Measurements from ENCODE around the gene PAXX. TPM values are rescaled to one million over a fixed set of nuclear protein-coding genes. Genes with fewer than 3 reads are reported as not detected.
A peak's percentile ranks its signal among the peaks of the same experiment; 100 is the strongest.

The PAXX gene
- total RNA-seq, 1 donor from 2014 or later = 79.4 TPM

DNA sequence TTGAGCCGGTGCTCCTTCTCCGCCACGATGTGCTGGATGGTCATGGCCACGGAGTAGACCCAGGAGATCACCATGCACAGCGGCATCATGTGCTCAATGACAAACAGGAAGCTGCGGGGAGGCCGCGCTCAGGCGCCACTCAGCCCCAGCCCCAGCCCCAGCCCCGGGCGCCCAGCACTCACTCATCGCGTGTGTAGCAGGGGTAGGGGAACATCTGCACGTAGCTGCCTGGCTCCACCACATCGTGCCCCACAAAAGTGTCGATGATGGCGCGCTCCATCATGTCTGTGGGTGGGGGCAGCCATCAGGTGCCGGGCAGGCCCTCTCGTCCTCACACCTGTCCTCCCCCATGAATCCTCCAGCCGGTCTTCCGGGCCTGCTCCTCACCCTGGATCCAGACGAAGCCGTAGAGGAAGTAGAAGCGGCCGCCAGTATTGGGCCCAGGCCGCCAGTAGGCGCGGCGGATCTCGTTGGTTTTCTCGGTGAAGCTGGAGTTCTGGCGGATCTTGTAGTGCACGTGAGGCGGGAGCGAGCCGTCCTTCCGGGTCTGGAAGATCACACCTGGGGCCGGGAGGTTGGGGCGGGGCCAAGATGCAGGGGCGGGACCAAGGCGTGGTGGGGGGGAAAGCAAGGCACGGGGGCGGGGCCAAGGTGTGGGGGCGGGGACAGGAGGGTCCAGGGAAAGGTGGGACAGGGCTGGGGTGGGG, 25.7 kb downstream of the PAXX start:
- Mint-ChIP-seq H3K9me3 (no peaks in the 10 kb centered on the region), H3K36me3 (ENCODE audit: low read depth) (no peaks in the 10 kb centered on the region), H3K4me3 (no peak overlapping the region), H3K4me1 (ENCODE audit: low read depth) (no peaks in the 10 kb centered on the region), H3K27me3 (ENCODE audit: insufficient read depth) (no peaks in the 10 kb centered on the region), H3K27ac (no peak overlapping the region)
- intact Hi-C loops (cut with micrococcal nuclease) = no loop called here
- no peak for DNase-seq (ENCODE audit: low spot score)

DNA sequence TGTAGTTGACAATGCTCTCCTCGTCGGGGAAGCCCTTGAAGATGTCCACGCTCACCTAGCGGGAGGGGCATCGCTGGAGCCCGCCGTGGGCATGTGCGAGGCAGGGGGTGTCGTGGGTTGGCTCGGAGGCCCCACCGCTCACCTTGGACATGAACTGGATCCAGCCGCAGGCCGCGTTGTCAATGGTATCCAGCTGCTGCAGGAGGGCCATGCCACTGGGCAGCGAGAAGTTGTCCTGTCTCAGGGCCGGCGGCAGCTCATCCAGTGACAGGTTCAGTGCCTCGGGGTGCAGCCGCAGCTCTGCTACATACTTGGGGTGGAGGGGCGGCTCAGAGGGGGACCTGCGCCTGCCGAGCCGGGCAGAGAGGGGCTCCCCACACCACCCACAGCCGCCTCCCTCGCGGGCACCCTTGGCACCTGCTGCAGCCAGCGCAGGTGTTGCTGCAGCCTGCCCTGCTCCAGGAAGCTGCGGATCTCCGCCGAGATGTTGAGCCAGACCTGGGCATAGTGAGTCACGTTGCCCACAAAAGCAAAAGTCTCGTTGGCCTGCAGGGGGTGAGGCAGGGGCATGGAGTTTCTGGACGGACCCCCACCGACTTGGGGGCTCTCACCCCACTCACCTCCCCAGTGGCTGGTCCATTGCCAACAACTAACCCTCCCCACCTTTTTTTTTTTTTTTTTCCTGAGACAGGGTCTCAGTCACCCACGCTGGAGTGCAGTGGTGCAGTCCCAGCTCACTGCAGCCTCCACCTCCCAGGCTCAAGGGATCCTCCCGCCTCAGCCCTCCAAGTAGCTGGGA, 26.7 kb downstream of the PAXX start:
- DNase-seq (ENCODE audit: low spot score) = no peak
- Mint-ChIP-seq H3K4me1 (ENCODE audit: low read depth) (no peaks in the 10 kb centered on the region), H3K27ac (peak overlapping the region; percentile 53), H3K27me3 (ENCODE audit: insufficient read depth) (no peaks in the 10 kb centered on the region), H3K36me3 (ENCODE audit: low read depth) (no peaks in the 10 kb centered on the region), H3K4me3 (no peak overlapping the region), H3K9me3 (no peaks in the 10 kb centered on the region)
- intact Hi-C loops (cut with micrococcal nuclease) = no loop called here

DNA sequence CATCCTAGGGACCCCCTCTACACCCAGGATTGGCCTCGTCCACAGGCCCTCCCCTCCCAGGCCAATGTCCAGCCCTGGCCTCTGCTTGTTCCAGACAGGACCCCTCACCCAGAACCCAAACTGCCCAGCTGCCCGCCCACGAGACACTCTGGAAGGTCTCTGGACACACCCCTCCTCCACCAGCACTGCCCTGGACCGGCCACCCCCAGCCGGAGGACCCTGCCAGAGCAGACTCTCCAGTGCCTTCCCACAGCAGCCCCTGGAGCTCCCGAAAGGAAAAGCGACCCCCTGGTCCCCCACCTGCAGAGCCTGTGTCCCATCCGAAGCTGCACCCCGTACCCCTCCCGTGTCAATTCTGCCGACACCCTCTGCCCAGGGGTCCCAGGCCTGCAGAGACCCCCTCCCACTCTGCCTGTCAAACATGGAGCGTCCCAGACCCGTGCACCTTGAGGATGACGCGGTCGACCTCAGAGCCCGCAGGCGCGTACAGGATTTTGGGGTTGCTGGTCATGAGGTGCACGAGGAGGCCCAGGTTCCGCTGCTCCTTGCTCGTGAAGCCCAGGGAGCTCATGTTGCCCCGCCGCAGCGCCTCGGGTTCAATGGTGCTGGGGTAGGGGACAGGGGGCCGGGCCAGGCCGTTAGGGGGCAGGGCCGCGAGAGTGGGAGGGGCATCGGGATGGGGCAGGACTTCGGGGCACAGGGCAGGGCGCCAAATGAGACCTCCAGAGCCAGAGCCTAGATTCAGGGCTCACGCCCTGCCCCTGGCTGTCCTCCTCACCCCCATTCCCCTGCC, 27.9 kb downstream of the PAXX start:
- Mint-ChIP-seq H3K27me3 (ENCODE audit: insufficient read depth) (no peaks in the 10 kb centered on the region), H3K27ac (no peak overlapping the region), H3K4me1 (ENCODE audit: low read depth) (no peaks in the 10 kb centered on the region), H3K4me3 (no peak overlapping the region), H3K36me3 (ENCODE audit: low read depth) (no peaks in the 10 kb centered on the region), H3K9me3 (no peaks in the 10 kb centered on the region)
- DNase-seq (ENCODE audit: low spot score) = no peak
- intact Hi-C loops (cut with micrococcal nuclease) = loop anchor here (5.0 to 10.0 kb wide), 3 partner anchors 135 to 535 kb away; partner anchors contain the start of gene SEC16A

GRCh38 chr9:137020771-137021567, 28.7 kb downstream of the PAXX start:
- H3K9me3 Mint-ChIP-seq = no peaks in the 10 kb centered on the region
- H3K4me1 Mint-ChIP-seq (ENCODE audit: low read depth) = no peaks in the 10 kb centered on the region
- DNase-seq (ENCODE audit: low spot score) = no peak
- no peak overlapping the region for H3K27ac Mint-ChIP-seq
- intact Hi-C loops (cut with micrococcal nuclease) = loop anchor here (5.0 to 10.0 kb wide), 3 partner anchors 134 to 536 kb away; partner anchors contain the start of gene SEC16A
- no peaks in the 10 kb centered on the region for H3K36me3 Mint-ChIP-seq (ENCODE audit: low read depth)
- H3K4me3 Mint-ChIP-seq = no peak overlapping the region
- H3K27me3 Mint-ChIP-seq (ENCODE audit: insufficient read depth) = no peaks in the 10 kb centered on the region

DNA sequence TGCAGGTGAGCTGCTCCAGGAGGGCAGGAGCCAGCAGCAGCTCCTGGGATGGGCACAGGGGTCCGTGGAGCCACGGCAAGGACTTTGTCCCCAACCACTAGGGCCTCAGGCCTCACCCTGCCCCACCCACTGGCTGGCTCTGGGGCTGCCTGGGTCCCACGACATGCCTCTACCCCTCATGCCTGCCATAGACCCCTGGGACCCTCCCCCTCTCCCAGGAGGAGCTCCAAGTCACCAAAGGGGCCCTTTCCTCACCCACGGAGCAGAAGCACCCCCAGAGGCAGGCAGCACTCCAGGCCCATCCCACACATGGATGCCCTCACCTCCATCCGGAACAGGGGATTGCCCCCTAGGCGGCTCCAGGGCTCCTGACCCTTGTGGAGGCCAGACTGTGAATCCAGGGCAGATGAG, 29.4 kb downstream of the PAXX start:
- Mint-ChIP-seq H3K4me3 (no peak overlapping the region), H3K27me3 (ENCODE audit: insufficient read depth) (no peaks in the 10 kb centered on the region), H3K27ac (peak overlapping the region; percentile 29), H3K36me3 (ENCODE audit: low read depth) (no peaks in the 10 kb centered on the region), H3K4me1 (ENCODE audit: low read depth) (no peaks in the 10 kb centered on the region), H3K9me3 (no peaks in the 10 kb centered on the region)
- DNase-seq (ENCODE audit: low spot score) = no peak
- intact Hi-C loops (cut with micrococcal nuclease) = loop anchor here (5.0 to 10.0 kb wide), 3 partner anchors 133 to 537 kb away; partner anchors contain the start of gene SEC16A

GRCh38 chr9:137021979-137022661, 29.9 kb downstream of the PAXX start:
- H3K27ac Mint-ChIP-seq = peak overlapping the region; percentile 29
- peak; percentile 64 for DNase-seq (ENCODE audit: low spot score)
- H3K4me3 Mint-ChIP-seq = no peak overlapping the region
- no peaks in the 10 kb centered on the region for H3K4me1 Mint-ChIP-seq (ENCODE audit: low read depth)
- intact Hi-C loops (cut with micrococcal nuclease) = loop anchor here (1.0 to 10.0 kb wide), 7 partner anchors 30 to 537 kb away; partner anchors contain the start of genes EDF1, PAXX, SEC16A and TMEM141
- H3K9me3 Mint-ChIP-seq = no peaks in the 10 kb centered on the region
- H3K36me3 Mint-ChIP-seq (ENCODE audit: low read depth) = no peaks in the 10 kb centered on the region
- no peaks in the 10 kb centered on the region for H3K27me3 Mint-ChIP-seq (ENCODE audit: insufficient read depth)

GRCh38 chr9:137022662-137023008, 30.4 kb downstream of the PAXX start:
- H3K4me3 Mint-ChIP-seq = no peak overlapping the region
- intact Hi-C loops (cut with micrococcal nuclease) = loop anchor here (1.0 to 10.0 kb wide), 7 partner anchors 30 to 538 kb away; partner anchors contain the start of genes EDF1, PAXX, SEC16A and TMEM141
- no peaks in the 10 kb centered on the region for H3K4me1 Mint-ChIP-seq (ENCODE audit: low read depth)
- no peaks in the 10 kb centered on the region for H3K27me3 Mint-ChIP-seq (ENCODE audit: insufficient read depth)
- no peaks in the 10 kb centered on the region for H3K36me3 Mint-ChIP-seq (ENCODE audit: low read depth)
- H3K27ac Mint-ChIP-seq = no peak overlapping the region
- H3K9me3 Mint-ChIP-seq = no peaks in the 10 kb centered on the region
- DNase-seq (ENCODE audit: low spot score) = no peak

DNA sequence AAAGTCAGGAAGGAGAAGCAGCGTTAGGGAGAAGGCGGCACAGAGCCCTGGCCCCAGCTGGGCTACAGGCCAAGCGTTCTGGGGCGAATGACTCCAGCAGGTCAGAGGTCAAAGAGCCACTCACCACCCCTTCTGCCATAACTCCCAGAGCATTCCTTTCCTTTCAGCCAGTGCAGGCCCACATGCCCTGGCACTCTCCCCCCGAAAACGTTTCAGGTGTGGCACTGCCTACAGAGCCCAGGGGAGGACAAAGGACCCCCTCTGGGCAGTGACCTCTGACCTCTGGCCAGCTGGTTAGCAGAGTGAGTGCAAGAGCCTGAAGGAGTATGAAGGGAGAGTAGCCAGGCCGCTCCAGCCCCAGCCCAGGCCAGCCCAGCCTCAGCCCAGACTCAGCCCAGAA, 30.9 kb downstream of the PAXX start:
- Mint-ChIP-seq H3K9me3 (no peaks in the 10 kb centered on the region), H3K27ac (no peak overlapping the region), H3K4me3 (no peak overlapping the region), H3K27me3 (ENCODE audit: insufficient read depth) (no peaks in the 10 kb centered on the region), H3K4me1 (ENCODE audit: low read depth) (no peaks in the 10 kb centered on the region), H3K36me3 (ENCODE audit: low read depth) (no peaks in the 10 kb centered on the region)
- no peak for DNase-seq (ENCODE audit: low spot score)
- intact Hi-C loops (cut with micrococcal nuclease) = loop anchor here (5.0 to 10.0 kb wide), 3 partner anchors 132 to 538 kb away; partner anchors contain the start of gene SEC16A

DNA sequence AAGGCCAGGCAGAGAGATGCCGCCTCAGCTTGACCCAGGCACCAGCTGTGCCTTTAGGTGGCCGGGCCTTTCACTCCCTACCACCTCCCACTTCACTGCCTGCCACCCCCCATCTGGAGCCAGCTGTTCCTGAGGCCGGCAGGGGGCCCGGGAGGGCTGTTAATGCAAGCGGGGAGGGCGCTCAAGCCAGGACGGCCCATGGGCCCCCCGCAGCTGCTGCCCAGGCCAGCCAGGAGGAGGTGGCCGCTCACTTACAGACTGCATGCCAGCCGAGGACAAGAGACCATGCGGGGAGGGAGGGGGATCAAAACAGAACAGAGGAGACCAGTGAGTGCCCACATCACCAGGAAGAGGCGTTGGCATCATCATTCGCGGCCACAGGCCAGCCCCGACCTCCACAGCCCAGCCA, 31.4 kb downstream of the PAXX start:
- no peaks in the 10 kb centered on the region for H3K36me3 Mint-ChIP-seq (ENCODE audit: low read depth)
- H3K27me3 Mint-ChIP-seq (ENCODE audit: insufficient read depth) = no peaks in the 10 kb centered on the region
- no peaks in the 10 kb centered on the region for H3K4me1 Mint-ChIP-seq (ENCODE audit: low read depth)
- no peak overlapping the region for H3K4me3 Mint-ChIP-seq
- DNase-seq (ENCODE audit: low spot score) = no peak
- no peaks in the 10 kb centered on the region for H3K9me3 Mint-ChIP-seq
- H3K27ac Mint-ChIP-seq = no peak overlapping the region
- intact Hi-C loops (cut with micrococcal nuclease) = loop anchor here (5.0 to 10.0 kb wide), 3 partner anchors 131 to 539 kb away; partner anchors contain the start of gene SEC16A

GRCh38 chr9:137025517-137025966, 33.3 kb downstream of the PAXX start:
- no peaks in the 10 kb centered on the region for H3K36me3 Mint-ChIP-seq (ENCODE audit: low read depth)
- H3K4me1 Mint-ChIP-seq (ENCODE audit: low read depth) = peaks cover 14% of the 10 kb centered on the region
- intact Hi-C loops (cut with micrococcal nuclease) = loop anchor here (5.0 to 10.0 kb wide), 4 partner anchors 78 to 541 kb away; partner anchors contain the start of genes C8G, RNF208 and SEC16A
- no peak overlapping the region for H3K27ac Mint-ChIP-seq
- H3K9me3 Mint-ChIP-seq = no peaks in the 10 kb centered on the region
- DNase-seq (ENCODE audit: low spot score) = no peak
- H3K4me3 Mint-ChIP-seq = no peak overlapping the region
- H3K27me3 Mint-ChIP-seq (ENCODE audit: insufficient read depth) = no peaks in the 10 kb centered on the region

- Mint-ChIP-seq H3K4me3 (peak overlapping the region; percentile 83), H3K9me3 (no peaks in the 10 kb centered on the region), H3K4me1 (ENCODE audit: low read depth) (peaks cover 18% of the 10 kb centered on the region), H3K27ac (no peak overlapping the region), H3K36me3 (ENCODE audit: low read depth) (no peaks in the 10 kb centered on the region), H3K27me3 (ENCODE audit: insufficient read depth) (no peaks in the 10 kb centered on the region)
- intact Hi-C loops (cut with micrococcal nuclease) = loop anchor here (5.0 to 10.0 kb wide), 4 partner anchors 79 to 542 kb away; partner anchors contain the start of genes C8G, RNF208 and SEC16A
- no peak for DNase-seq (ENCODE audit: low spot score)
These were observed 34.2 kb downstream of the PAXX start for GRCh38 chr9:137026384-137026783.
